Ishikawa (cell line): ENCODE results near the gene MAP7D1.

Source experiments
- CEBPB ChIP-seq: IDR thresholded peaks from 2 replicates; pipeline ENCODE4 v1.6.1; 2012
- CREB1 ChIP-seq: IDR thresholded peaks from 2 replicates; pipeline ENCODE4 v1.6.1; 2012; ENCODE audit warnings: low read depth
- EGR1 ChIP-seq: IDR thresholded peaks from 2 replicates; pipeline ENCODE4 v1.6.1; 2012
- EP300 ChIP-seq: IDR thresholded peaks from 2 replicates; pipeline ENCODE4 v1.6.1; 2012; ENCODE audit warnings: borderline replicate concordance
- FOXM1 ChIP-seq: IDR thresholded peaks from 2 replicates; pipeline ENCODE4 v1.6.1; 2012; ENCODE audit warnings: low read depth, borderline replicate concordance
- NFIC ChIP-seq: IDR thresholded peaks from 2 replicates; pipeline ENCODE4 v1.6.1; 2012
- RAD21 ChIP-seq: IDR thresholded peaks from 2 replicates; pipeline ENCODE4 v1.6.1; 2012; ENCODE audit warnings: low read depth
- TAF1 ChIP-seq: IDR thresholded peaks from 2 replicates; pipeline ENCODE4 v1.6.1; 2012; ENCODE audit warnings: low read depth, mild to moderate bottlenecking
- TCF12 ChIP-seq: IDR thresholded peaks from 2 replicates; pipeline ENCODE4 v1.6.1; 2012; ENCODE audit warnings: low read depth
- USF1 ChIP-seq: IDR thresholded peaks from 2 replicates; pipeline ENCODE4 v1.6.1; 2012
- YY1 ChIP-seq: IDR thresholded peaks from 2 replicates; pipeline ENCODE4 v1.6.1; 2012; ENCODE audit warnings: low read depth
- TF ChIP-seq, protein P1 (sequence below): IDR thresholded peaks from 2 replicates; pipeline ENCODE4 v1.6.1; 2012
- TF ChIP-seq, protein P2 (sequence below): IDR thresholded peaks from 2 replicates; pipeline ENCODE4 v1.6.1; 2012; ENCODE audit warnings: low read depth, mild to moderate bottlenecking

DNA sequence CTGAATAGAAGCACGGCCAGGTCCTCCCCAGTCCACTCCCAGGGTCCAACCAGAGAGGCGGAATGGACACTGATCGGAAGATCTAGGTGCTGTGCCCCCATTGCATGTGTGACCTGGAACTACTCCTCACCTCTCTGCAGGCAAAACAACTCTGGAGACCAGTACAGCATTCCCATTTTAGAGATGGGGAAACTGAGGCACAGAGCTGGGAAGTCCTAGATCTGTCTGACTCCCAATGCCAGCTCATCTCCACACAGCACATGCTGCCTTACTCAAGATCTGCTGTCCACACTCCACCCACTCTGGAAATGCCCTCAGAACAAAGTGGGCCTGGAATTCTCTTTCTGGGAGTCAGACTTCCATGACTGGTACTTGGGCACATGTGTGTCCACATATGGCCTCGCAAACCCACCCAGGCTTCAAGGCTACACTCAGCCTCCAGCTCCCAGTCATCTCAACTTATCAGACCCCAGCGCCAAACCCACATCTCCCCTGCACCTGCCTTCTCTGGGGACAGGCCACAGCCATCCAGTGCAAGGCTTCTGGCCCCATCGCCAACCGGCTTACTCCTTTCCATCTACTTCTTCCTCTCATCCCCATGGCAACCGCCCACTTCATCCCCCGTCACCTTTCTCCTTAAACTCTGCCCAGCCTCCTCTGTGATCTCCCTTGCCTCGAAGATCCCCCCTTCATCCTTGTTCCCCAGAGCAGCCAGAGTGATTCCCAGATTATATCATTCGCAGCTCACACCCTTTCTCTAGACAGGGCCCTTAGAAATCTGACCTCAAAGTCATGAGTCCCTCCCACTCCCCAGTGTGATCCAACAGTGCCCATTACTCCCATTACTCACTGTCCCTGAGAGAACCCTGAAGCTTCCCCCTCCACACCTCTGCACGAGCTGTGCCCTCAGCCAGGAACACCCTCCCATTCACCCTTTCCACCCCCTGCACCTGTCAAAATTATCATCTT, 33.6 kb upstream of the MAP7D1 start:
- TF ChIP-seq, protein P1, sequence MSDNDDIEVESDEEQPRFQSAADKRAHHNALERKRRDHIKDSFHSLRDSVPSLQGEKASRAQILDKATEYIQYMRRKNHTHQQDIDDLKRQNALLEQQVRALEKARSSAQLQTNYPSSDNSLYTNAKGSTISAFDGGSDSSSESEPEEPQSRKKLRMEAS = no peak
- no peak for TF ChIP-seq YY1
- TF ChIP-seq CEBPB = no peak
- no peak for TF ChIP-seq USF1
- no peak for TF ChIP-seq EP300
- TF ChIP-seq, protein P2, sequence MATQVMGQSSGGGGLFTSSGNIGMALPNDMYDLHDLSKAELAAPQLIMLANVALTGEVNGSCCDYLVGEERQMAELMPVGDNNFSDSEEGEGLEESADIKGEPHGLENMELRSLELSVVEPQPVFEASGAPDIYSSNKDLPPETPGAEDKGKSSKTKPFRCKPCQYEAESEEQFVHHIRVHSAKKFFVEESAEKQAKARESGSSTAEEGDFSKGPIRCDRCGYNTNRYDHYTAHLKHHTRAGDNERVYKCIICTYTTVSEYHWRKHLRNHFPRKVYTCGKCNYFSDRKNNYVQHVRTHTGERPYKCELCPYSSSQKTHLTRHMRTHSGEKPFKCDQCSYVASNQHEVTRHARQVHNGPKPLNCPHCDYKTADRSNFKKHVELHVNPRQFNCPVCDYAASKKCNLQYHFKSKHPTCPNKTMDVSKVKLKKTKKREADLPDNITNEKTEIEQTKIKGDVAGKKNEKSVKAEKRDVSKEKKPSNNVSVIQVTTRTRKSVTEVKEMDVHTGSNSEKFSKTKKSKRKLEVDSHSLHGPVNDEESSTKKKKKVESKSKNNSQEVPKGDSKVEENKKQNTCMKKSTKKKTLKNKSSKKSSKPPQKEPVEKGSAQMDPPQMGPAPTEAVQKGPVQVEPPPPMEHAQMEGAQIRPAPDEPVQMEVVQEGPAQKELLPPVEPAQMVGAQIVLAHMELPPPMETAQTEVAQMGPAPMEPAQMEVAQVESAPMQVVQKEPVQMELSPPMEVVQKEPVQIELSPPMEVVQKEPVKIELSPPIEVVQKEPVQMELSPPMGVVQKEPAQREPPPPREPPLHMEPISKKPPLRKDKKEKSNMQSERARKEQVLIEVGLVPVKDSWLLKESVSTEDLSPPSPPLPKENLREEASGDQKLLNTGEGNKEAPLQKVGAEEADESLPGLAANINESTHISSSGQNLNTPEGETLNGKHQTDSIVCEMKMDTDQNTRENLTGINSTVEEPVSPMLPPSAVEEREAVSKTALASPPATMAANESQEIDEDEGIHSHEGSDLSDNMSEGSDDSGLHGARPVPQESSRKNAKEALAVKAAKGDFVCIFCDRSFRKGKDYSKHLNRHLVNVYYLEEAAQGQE = no peak
- TF ChIP-seq CREB1 = no peak
- TF ChIP-seq TAF1 = no peak
- TF ChIP-seq TCF12 = no peak
- TF ChIP-seq EGR1 = no peak; the same call in 1 of the 2 replicates
- TF ChIP-seq NFIC = no peak
- no peak for TF ChIP-seq RAD21
- TF ChIP-seq FOXM1 = no peak
